Dermis blood vessel endothelial cell (primary cell): Measurements from ENCODE around the gene SLC25A5. TPM values are rescaled to one million over a fixed set of nuclear protein-coding genes. Genes with fewer than 3 reads are reported as not detected.
"Not testable (repeated sequence)": the region's sequence is repeated elsewhere in the genome, so short reads cannot be mapped to it uniquely, and the experiment has no call there.

Source experiments
- DNase-seq: peaks from one replicate; pipeline ENCODE4 v3.0.0; 2010
- total RNA-seq: library from RNA; depleted of rRNA; stranded (reverse); fragments of >200 nt; gene quantifications from 2 replicates; pipeline ENCODE4 v1.2.3, GENCODE V29; 2014

SLC25A5 gene
- total RNA-seq, 1 donor from 2014 or later: 221 TPM

GRCh38 chrX:119478504-119478903 lies 10.3 kb downstream of the SLC25A5 start:
- no peak for DNase-seq

- no peak for DNase-seq
These were observed 11.6 kb downstream of the SLC25A5 start for GRCh38 chrX:119479845-119480244.

- no peak for DNase-seq
These were observed 13.1 kb downstream of the SLC25A5 start for GRCh38 chrX:119481323-119481801.

GRCh38 chrX:119482041-119482440 lies 13.8 kb downstream of the SLC25A5 start:
- no peak for DNase-seq

GRCh38 chrX:119482481-119483480 lies 14.5 kb downstream of the SLC25A5 start:
- peak; percentile 65 for DNase-seq

GRCh38 chrX:119486745-119487144 lies 18.5 kb downstream of the SLC25A5 start:
- no peak for DNase-seq

- DNase-seq: not testable (repeated sequence)
These were observed 19.5 kb downstream of the SLC25A5 start for GRCh38 chrX:119487766-119488165.

- DNase-seq: peak; percentile 70
These were observed 20.5 kb downstream of the SLC25A5 start for GRCh38 chrX:119488749-119489148.

- no peak for DNase-seq
These were observed 21.2 kb downstream of the SLC25A5 start for GRCh38 chrX:119489212-119490074.

- no peak for DNase-seq
These were observed 24.2 kb downstream of the SLC25A5 start for GRCh38 chrX:119492463-119492862.

GRCh38 chrX:119493851-119494495 lies 25.7 kb downstream of the SLC25A5 start:
- not testable (repeated sequence) for DNase-seq

- no peak for DNase-seq
These were observed 27.8 kb downstream of the SLC25A5 start for GRCh38 chrX:119495734-119496726.

GRCh38 chrX:119497185-119497584 lies 28.9 kb downstream of the SLC25A5 start:
- no peak for DNase-seq

- no peak for DNase-seq
These were observed 32.0 kb downstream of the SLC25A5 start for GRCh38 chrX:119500061-119500800.

- DNase-seq: no peak
These were observed 33.4 kb downstream of the SLC25A5 start for GRCh38 chrX:119501511-119502148.

- peak; percentile 17 for DNase-seq
These were observed 34.7 kb downstream of the SLC25A5 start for GRCh38 chrX:119502727-119503483.

- peak; percentile 70 for DNase-seq
These were observed 35.2 kb downstream of the SLC25A5 start for GRCh38 chrX:119503484-119503861.

GRCh38 chrX:119505145-119505544 lies 36.9 kb downstream of the SLC25A5 start:
- not testable (repeated sequence) for DNase-seq

- DNase-seq: no peak
These were observed 37.7 kb downstream of the SLC25A5 start for GRCh38 chrX:119505945-119506344.
